IMR-90 (cell line): Measurements from ENCODE around the gene SPEF2. TPM values are rescaled to one million over a fixed set of nuclear protein-coding genes. Genes with fewer than 3 reads are reported as not detected.

ENCODE experiments used
- ATAC-seq: fragments of 200-7000 bp; cut with Tn5 transposase; 2 replicates; pipeline ENCODE4 v1.9.1; 2020; ENCODE audit warnings: low read depth, mild to moderate bottlenecking, moderate library complexity
- BruUV-seq: library from RNA; stranded (reverse); fragments of 400-500 nt; replicated peaks from 2 replicates; lab custom pipeline; 2021; lab: Mats Ljungman, UMichigan
- CTCF ChIA-PET: fragments of 300-600 bp; formaldehyde crosslinking; extraction: SDS; loops from one replicate; lab custom pipeline; 2021; ENCODE audit warnings: antibody characterized with exemption; lab: Yijun Ruan, JAX
- POLR2A ChIA-PET: fragments of 300-600 bp; sonication (Branson Sonifier 250); formaldehyde crosslinking; loops from one replicate; lab custom pipeline; 2022; ENCODE audit warnings: antibody characterized with exemption; ENCODE audit not compliant: unreplicated experiment; lab: Charles Lee
- DNase-seq: peaks from one replicate; pipeline ENCODE4 v3.0.0; 2013
- H2AFZ ChIP-seq: replicated peaks from 2 replicates; pipeline ENCODE3; 2013; ENCODE audit warnings: low read length, mild to moderate bottlenecking; ENCODE audit not compliant: poor library complexity
- H2AK5ac ChIP-seq: 2 replicates; pipeline ENCODE4 v1.6.1; 2013; ENCODE audit warnings: low read depth, low read length, inconsistent platforms
- H2AK9ac ChIP-seq: replicated peaks from 2 replicates; pipeline ENCODE3; 2013; ENCODE audit warnings: mild to moderate bottlenecking, low read depth, low read length, moderate library complexity; ENCODE audit not compliant: poor library complexity
- H2BK120ac ChIP-seq: 2 replicates; pipeline ENCODE4 v1.6.1; 2013; ENCODE audit warnings: low read depth, low read length, inconsistent platforms
- H2BK15ac ChIP-seq: 3 replicates; pipeline ENCODE4 v1.6.1; 2013; ENCODE audit warnings: low read depth, low read length, inconsistent platforms
- H2BK20ac ChIP-seq: 2 replicates; pipeline ENCODE4 v1.6.1; 2013; ENCODE audit warnings: low read depth, mild to moderate bottlenecking, inconsistent platforms, low read length, moderate library complexity
- H2BK5ac ChIP-seq: 2 replicates; pipeline ENCODE4 v1.6.1; 2013; ENCODE audit warnings: mild to moderate bottlenecking, low read depth, low read length, inconsistent platforms; ENCODE audit not compliant: poor library complexity, severe bottlenecking
- H3K14ac ChIP-seq: replicated peaks from 2 replicates; pipeline ENCODE4 v1.6.1; 2013; ENCODE audit warnings: low read depth, low read length, inconsistent platforms
- H3K18ac ChIP-seq: 2 replicates; pipeline ENCODE4 v1.6.1; 2013; ENCODE audit warnings: low read depth, low read length, control low read depth
- H3K23ac ChIP-seq: 2 replicates; pipeline ENCODE4 v1.6.1; 2013; ENCODE audit warnings: low read depth, low read length, inconsistent platforms
- H3K27ac ChIP-seq: 2 replicates; pipeline ENCODE4 v1.5.1; 2013; ENCODE audit warnings: mild to moderate bottlenecking, control low read depth, low read length; ENCODE audit not compliant: insufficient read depth
- H3K27me3 ChIP-seq: 2 replicates; pipeline ENCODE4 v1.6.1; 2013; ENCODE audit warnings: low read length; ENCODE audit not compliant: control insufficient read depth, insufficient read depth
- H3K36me3 ChIP-seq: 2 replicates; pipeline ENCODE4 v1.6.1; 2013; ENCODE audit warnings: low read length, mixed read lengths; ENCODE audit not compliant: control insufficient read depth, insufficient read depth
- H3K4ac ChIP-seq: 2 replicates; pipeline ENCODE4 v1.6.1; 2013; ENCODE audit warnings: low read depth, low read length, inconsistent platforms
- H3K4me1 ChIP-seq: 2 replicates; pipeline ENCODE4 v1.6.1; 2013; ENCODE audit warnings: low read length, mixed read lengths; ENCODE audit not compliant: control insufficient read depth, insufficient read depth
- H3K4me2 ChIP-seq: 2 replicates; pipeline ENCODE4 v1.6.1; 2013; ENCODE audit warnings: low read depth, mild to moderate bottlenecking, control low read depth, low read length, moderate library complexity
- H3K4me3 ChIP-seq: 2 replicates; pipeline ENCODE4 v1.5.1; 2013; ENCODE audit warnings: low read depth, mild to moderate bottlenecking, control low read depth, low read length, moderate library complexity; ENCODE audit not compliant: insufficient read depth
- H3K56ac ChIP-seq: 2 replicates; pipeline ENCODE4 v1.6.1; 2013; ENCODE audit warnings: low read length, inconsistent platforms; ENCODE audit not compliant: insufficient read depth; ENCODE audit errors: extremely low read depth
- H3K79me1 ChIP-seq, 2 experiments: 2 replicates each; pipeline ENCODE4 v1.6.1; 2013; ENCODE audit warnings: low read length in 2 of 2, inconsistent platforms in 1 of 2, low read depth in 1 of 2
- H3K9ac ChIP-seq: 2 replicates; pipeline ENCODE4 v1.6.1; 2013; ENCODE audit warnings: low read depth, low read length, control low read depth
- H3K9me1 ChIP-seq: 2 replicates; pipeline ENCODE4 v1.6.1; 2013; ENCODE audit warnings: low read length, inconsistent platforms; ENCODE audit not compliant: insufficient read depth
- H3K9me3 ChIP-seq: 2 replicates; pipeline ENCODE4 v1.6.1; 2013; ENCODE audit warnings: low read length; ENCODE audit not compliant: control insufficient read depth, insufficient read depth
- H4K20me1 ChIP-seq: 2 replicates; pipeline ENCODE4 v1.6.1; 2013; ENCODE audit warnings: low read length, inconsistent platforms; ENCODE audit not compliant: insufficient read depth
- H4K5ac ChIP-seq: 2 replicates; pipeline ENCODE4 v1.6.1; 2013; ENCODE audit warnings: mild to moderate bottlenecking, low read depth, low read length, control low read depth
- H4K8ac ChIP-seq, 2 experiments: 2 replicates each; pipeline ENCODE4 v1.6.1; 2013; ENCODE audit warnings: low read depth in 2 of 2, low read length in 2 of 2, control low read depth in 1 of 2, inconsistent platforms in 1 of 2
- H4K91ac ChIP-seq: 2 replicates; pipeline ENCODE4 v1.6.1; 2013; ENCODE audit warnings: low read depth, low read length, inconsistent platforms; ENCODE audit not compliant: insufficient read depth
- BHLHE40 ChIP-seq: fragments of 150-350 bp; IDR thresholded peaks from 2 replicates; pipeline ENCODE4 v1.6.1; 2016; ENCODE audit warnings: mild to moderate bottlenecking, low read depth, low read length
- MXI1 ChIP-seq: IDR thresholded peaks from 2 replicates; pipeline ENCODE4 v1.6.1; 2012; ENCODE audit warnings: low read depth, mild to moderate bottlenecking, low read length, moderate library complexity, borderline replicate concordance
- NFE2L2 ChIP-seq: fragments of 150-350 bp; IDR thresholded peaks from 2 replicates; pipeline ENCODE4 v1.6.1; 2016; ENCODE audit warnings: low read depth, mild to moderate bottlenecking, low read length
- RFX5 ChIP-seq: IDR thresholded peaks from 2 replicates; pipeline ENCODE4 v1.8.0; 2012; ENCODE audit warnings: low read depth, mild to moderate bottlenecking, low read length, moderate library complexity
- WGBS, 2 experiments: methylation state at CpG; one replicate each; pipeline versions ENCODE4 v1.1.5 to v1.1.7; 2013; ENCODE audit warnings: missing lambda C conversion rate in 2 of 2; ENCODE audit not compliant: insufficient read length in 1 of 2; ENCODE audit errors: extremely low coverage in 2 of 2; 5-methylcytosine and 5-hydroxymethylcytosine counted together
- dilution Hi-C: fragments of 300-500 bp; cut with HindIII; formaldehyde crosslinking; loops from one replicate; pipeline ENCODE4 v1.14.3; 2018; ENCODE audit warnings: low sequenced_read_pairs; ENCODE audit not compliant: unreplicated experiment
- in situ Hi-C: fragments of 300-500 bp; cut with MboI; formaldehyde crosslinking; loops from 3 replicates; pipeline ENCODE4 v1.14.3; 2019; ENCODE audit warnings: low sequenced_read_pairs, inconsistent platforms, mixed read lengths
- intact Hi-C: fragments of 100-400 bp; cut with micrococcal nuclease; formaldehyde crosslinking; loops from 2 replicates; pipeline ENCODE4 v1.10.0; 2022
- polyA plus RNA-seq, 3 experiments: library from polyadenylated mRNA; depleted of rRNA; stranded (reverse); fragments of >200 nt; gene quantifications; 2 replicates each; pipeline ENCODE4 v1.2.3, GENCODE V29; 2012; ENCODE audit warnings: low replicate concordance in 1 of 3
- total RNA-seq: library from RNA; depleted of rRNA; stranded (reverse); fragments of >200 nt; gene quantifications from 2 replicates; pipeline ENCODE4 v1.2.3, GENCODE V29; 2012
- TF ChIP-seq, protein P1 (sequence below): conservative IDR thresholded peaks from 2 replicates; pipeline ENCODE4 v1.5.1; 2012; ENCODE audit warnings: mild to moderate bottlenecking, low read depth, low read length, improper control_type of control experiment

Gene SPEF2
- total and polyA plus RNA-seq, 2 of the 4 experiments (the other 2 are of a cell fraction), result 1.7 to 2.3 TPM

DNA sequence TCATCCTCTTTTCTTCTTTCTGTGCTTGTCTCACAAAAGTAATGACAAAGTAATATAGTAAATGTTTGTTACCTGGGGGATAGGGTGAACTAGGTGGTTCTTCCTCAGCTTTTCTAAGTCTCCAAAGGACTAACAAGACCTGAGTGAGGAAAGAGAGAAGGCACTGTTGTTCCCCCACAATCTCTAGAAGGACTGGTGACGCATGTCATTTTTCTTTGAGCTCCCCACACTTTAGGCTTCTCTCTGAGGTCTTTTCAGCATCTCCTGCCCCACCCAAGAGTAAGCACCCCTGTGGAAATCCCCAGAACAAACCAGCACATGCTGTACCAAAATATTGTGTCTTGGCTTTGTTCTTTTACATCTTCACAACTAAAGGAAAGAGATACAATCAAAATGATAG, 236.6 kb downstream of the SPEF2 start:
- Histone ChIP-seq H3K9ac (no peak overlapping the region), H3K9me3 (no peaks in the 10 kb centered on the region), H2AK5ac (peak overlapping the region; percentile 2; the same call in 1 of the 2 replicates), H3K56ac (no peak overlapping the region), H3K23ac (no peak overlapping the region), H4K5ac (peak overlapping the region; percentile 18; the same call in 1 of the 2 replicates), H4K91ac (peak overlapping the region; percentile 17; the same call in 1 of the 2 replicates), H3K4me3 (no peak overlapping the region), H2BK5ac (no peak overlapping the region), H3K9me1 (peaks cover under 1% of the 10 kb centered on the region; the same call in 1 of the 2 replicates), H3K27ac (no peak overlapping the region), H3K18ac (no peak overlapping the region), H4K20me1 (no peaks in the 10 kb centered on the region), H4K8ac (no peak overlapping the region), H2AFZ (no peak overlapping the region), H3K36me3 (no peaks in the 10 kb centered on the region), H3K14ac (no peak overlapping the region), H2BK15ac (no peak overlapping the region), H2BK20ac (no peak overlapping the region), H3K79me1 (peaks cover 0 to 7% of the 10 kb centered on the region in 2 experiments; a peak in 3 of 4 replicates), H3K4me1 (peaks cover 5% of the 10 kb centered on the region), H3K27me3 (no peaks in the 10 kb centered on the region), H2AK9ac (no peak overlapping the region), H2BK120ac (peak overlapping the region; percentile 25; the same call in 1 of the 2 replicates), H3K4ac (no peak overlapping the region), H3K4me2 (no peak overlapping the region)
- intact Hi-C loops, result no loop called here
- ATAC-seq (no peak), DNase-seq (no peak)
- TF ChIP-seq BHLHE40 (no peak), MXI1 (no peak), NFE2L2 (no peak), RFX5 (no peak)
- TF ChIP-seq, protein P1, sequence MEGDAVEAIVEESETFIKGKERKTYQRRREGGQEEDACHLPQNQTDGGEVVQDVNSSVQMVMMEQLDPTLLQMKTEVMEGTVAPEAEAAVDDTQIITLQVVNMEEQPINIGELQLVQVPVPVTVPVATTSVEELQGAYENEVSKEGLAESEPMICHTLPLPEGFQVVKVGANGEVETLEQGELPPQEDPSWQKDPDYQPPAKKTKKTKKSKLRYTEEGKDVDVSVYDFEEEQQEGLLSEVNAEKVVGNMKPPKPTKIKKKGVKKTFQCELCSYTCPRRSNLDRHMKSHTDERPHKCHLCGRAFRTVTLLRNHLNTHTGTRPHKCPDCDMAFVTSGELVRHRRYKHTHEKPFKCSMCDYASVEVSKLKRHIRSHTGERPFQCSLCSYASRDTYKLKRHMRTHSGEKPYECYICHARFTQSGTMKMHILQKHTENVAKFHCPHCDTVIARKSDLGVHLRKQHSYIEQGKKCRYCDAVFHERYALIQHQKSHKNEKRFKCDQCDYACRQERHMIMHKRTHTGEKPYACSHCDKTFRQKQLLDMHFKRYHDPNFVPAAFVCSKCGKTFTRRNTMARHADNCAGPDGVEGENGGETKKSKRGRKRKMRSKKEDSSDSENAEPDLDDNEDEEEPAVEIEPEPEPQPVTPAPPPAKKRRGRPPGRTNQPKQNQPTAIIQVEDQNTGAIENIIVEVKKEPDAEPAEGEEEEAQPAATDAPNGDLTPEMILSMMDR, result no peak
- BruUV-seq, result no TSS peak
- no CpG with 5 or more reads among the region's 1 CpG for WGBS, 2 experiments
- ChIA-PET CTCF (interaction anchor here (0.6 kb wide), 1 partner anchor 200 kb away, joined by 4 read pairs; no protein-coding TSS in a partner anchor), POLR2A (interaction anchor here (0.5 to 0.6 kb wide), 2 partner anchors 73 to 1023 kb away, joined by 3 read pairs; no protein-coding TSS in a partner anchor)
- in situ Hi-C loops, result no loop called here
- dilution Hi-C loops, result no loop called here
